22Rv1 (cell line): ENCODE data around the gene RSRC1.

Source experiments
- ZFX ChIP-seq: fragments of 450-650 bp; IDR thresholded peaks from 2 replicates; pipeline ENCODE4 v1.6.1; 2017; ENCODE audit warnings: antibody characterized with exemption, borderline replicate concordance
- TF ChIP-seq, protein P1 (sequence below): fragments of 450-650 bp; IDR thresholded peaks from 2 replicates; pipeline ENCODE4 v1.5.1; 2017; ENCODE audit warnings: mild to moderate bottlenecking

GRCh38 chr3:158452334-158452733 lies 342.4 kb downstream of the RSRC1 start:
- TF ChIP-seq, protein P1, sequence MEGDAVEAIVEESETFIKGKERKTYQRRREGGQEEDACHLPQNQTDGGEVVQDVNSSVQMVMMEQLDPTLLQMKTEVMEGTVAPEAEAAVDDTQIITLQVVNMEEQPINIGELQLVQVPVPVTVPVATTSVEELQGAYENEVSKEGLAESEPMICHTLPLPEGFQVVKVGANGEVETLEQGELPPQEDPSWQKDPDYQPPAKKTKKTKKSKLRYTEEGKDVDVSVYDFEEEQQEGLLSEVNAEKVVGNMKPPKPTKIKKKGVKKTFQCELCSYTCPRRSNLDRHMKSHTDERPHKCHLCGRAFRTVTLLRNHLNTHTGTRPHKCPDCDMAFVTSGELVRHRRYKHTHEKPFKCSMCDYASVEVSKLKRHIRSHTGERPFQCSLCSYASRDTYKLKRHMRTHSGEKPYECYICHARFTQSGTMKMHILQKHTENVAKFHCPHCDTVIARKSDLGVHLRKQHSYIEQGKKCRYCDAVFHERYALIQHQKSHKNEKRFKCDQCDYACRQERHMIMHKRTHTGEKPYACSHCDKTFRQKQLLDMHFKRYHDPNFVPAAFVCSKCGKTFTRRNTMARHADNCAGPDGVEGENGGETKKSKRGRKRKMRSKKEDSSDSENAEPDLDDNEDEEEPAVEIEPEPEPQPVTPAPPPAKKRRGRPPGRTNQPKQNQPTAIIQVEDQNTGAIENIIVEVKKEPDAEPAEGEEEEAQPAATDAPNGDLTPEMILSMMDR: no peak
- no peak for TF ChIP-seq ZFX
